Astrocyte (in vitro differentiated cells and primary cell): ENCODE results near the gene PRKG1.

ENCODE experiments used
- EZH2 ChIP-seq: IDR thresholded peaks from 2 replicates; pipeline ENCODE4 v1.6.1; 2012; ENCODE audit warnings: mild to moderate bottlenecking, low read length, inconsistent platforms; ENCODE audit not compliant: insufficient read depth
- TF ChIP-seq, protein P1 (sequence below): IDR thresholded peaks from 2 replicates; pipeline ENCODE4 v1.5.1; 2011; ENCODE audit warnings: low read depth, mild to moderate bottlenecking, inconsistent platforms, low read length, moderate library complexity; ENCODE audit not compliant: insufficient read depth

DNA sequence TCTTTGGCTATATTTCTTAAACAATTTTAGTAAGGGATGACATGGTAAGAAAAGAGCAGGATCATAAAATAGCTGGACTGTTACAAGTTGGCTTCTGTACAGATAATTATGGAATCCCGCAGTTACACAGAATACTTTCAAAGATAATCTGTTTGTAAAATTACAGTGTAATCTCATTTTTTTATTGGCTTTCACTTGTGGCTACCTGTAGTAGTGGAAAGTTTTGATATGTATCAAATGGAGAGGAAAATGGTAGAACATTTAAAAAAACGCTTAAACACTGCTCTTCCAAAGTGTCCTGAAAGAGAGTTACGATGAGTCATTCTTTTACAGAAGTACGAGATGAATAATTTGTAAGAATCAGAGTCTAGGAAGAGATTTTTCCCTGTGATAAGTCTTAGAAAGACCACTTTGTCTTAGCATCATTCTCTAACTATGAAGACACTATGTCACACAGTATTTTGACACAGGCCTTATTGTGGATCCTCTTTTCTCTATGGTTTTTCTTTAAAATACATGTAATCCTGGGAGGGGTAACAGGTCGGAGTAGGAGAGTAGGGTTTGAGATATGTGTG, 1024.8 kb downstream of the PRKG1 start:
- TF ChIP-seq, protein P1, sequence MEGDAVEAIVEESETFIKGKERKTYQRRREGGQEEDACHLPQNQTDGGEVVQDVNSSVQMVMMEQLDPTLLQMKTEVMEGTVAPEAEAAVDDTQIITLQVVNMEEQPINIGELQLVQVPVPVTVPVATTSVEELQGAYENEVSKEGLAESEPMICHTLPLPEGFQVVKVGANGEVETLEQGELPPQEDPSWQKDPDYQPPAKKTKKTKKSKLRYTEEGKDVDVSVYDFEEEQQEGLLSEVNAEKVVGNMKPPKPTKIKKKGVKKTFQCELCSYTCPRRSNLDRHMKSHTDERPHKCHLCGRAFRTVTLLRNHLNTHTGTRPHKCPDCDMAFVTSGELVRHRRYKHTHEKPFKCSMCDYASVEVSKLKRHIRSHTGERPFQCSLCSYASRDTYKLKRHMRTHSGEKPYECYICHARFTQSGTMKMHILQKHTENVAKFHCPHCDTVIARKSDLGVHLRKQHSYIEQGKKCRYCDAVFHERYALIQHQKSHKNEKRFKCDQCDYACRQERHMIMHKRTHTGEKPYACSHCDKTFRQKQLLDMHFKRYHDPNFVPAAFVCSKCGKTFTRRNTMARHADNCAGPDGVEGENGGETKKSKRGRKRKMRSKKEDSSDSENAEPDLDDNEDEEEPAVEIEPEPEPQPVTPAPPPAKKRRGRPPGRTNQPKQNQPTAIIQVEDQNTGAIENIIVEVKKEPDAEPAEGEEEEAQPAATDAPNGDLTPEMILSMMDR = no peak
- no peak for TF ChIP-seq EZH2
